Kidney (tissue), 14 donors: ENCODE measurements around the gene SCN4A. TPM values are rescaled to one million over a fixed set of nuclear protein-coding genes. Genes with fewer than 3 reads are reported as not detected.

ENCODE experiments used
- DNase-seq, 5 donors: peaks; one replicate each; pipeline ENCODE4 v3.0.0-alpha.2; 2013 to 2020
- FAIRE-seq: peaks from 2 replicates; lab custom pipeline; 2012; peaks lifted over from hg19 to GRCh38; lab: Jason Lieb, UNC
- H3K27ac ChIP-seq, 2 donors: one replicate each; pipeline ENCODE4 v1.7.0; 2013; ENCODE audit warnings: low read depth in 2 of 2, low read length in 2 of 2, inconsistent platforms in 1 of 2
- H3K27me3 ChIP-seq: one replicate; pipeline ENCODE4 v1.7.1; 2013; ENCODE audit warnings: low read length, inconsistent platforms; ENCODE audit not compliant: control insufficient read depth, insufficient read depth
- H3K36me3 ChIP-seq, 3 donors: one replicate each; pipeline versions ENCODE4 v1.7.0 to v1.7.1; 2013; ENCODE audit warnings: low read length in 3 of 3, control low read depth in 1 of 3, inconsistent platforms in 1 of 3; ENCODE audit not compliant: insufficient read depth in 3 of 3, control insufficient read depth in 2 of 3
- H3K4me1 ChIP-seq, 3 donors: one replicate each; pipeline versions ENCODE4 v1.7.0 to v1.7.1; 2013; ENCODE audit warnings: low read length in 3 of 3, inconsistent platforms in 1 of 3, low read depth in 1 of 3; ENCODE audit not compliant: control insufficient read depth in 2 of 3, insufficient read depth in 2 of 3
- H3K4me3 ChIP-seq, 3 donors: one replicate each; pipeline versions ENCODE4 v1.7.0 to v1.8.1; 2013; ENCODE audit warnings: low read length in 3 of 3, control low read depth in 1 of 3, inconsistent platforms in 1 of 3
- H3K9ac ChIP-seq, 3 donors: one replicate each; pipeline versions ENCODE4 v1.7.0 to v1.7.1; 2013; ENCODE audit warnings: low read length in 3 of 3, control low read depth in 1 of 3, inconsistent platforms in 1 of 3
- H3K9me3 ChIP-seq, 3 donors: one replicate each; pipeline versions ENCODE4 v1.7.0 to v1.7.1; 2013; ENCODE audit warnings: low read length in 3 of 3, control low read depth in 1 of 3, inconsistent platforms in 1 of 3; ENCODE audit not compliant: control insufficient read depth in 2 of 3, insufficient read depth in 1 of 3
- CTCF ChIP-seq: IDR thresholded peaks from 3 replicates; pipeline ENCODE4 v1.5.1; 2012; ENCODE audit warnings: mild to moderate bottlenecking, moderate library complexity, borderline replicate concordance; ENCODE audit not compliant: insufficient read depth; ENCODE audit errors: extremely low read depth
- intact Hi-C: fragments of 100-400 bp; cut with DNase I; formaldehyde crosslinking; loops from one replicate; pipeline ENCODE4 v1.11.1; 2022
- polyA plus RNA-seq: library from polyadenylated mRNA; stranded (reverse); fragments of 350-450 nt; fragmentation: Illumina TruSeq; extraction: RNeasy Lipid Tissue Mini Kit (QIAGEN cat#74804); gene quantifications from one replicate; pipeline ENCODE4 v1.2.3, GENCODE V29; 2014; ENCODE audit warnings: low read depth, low replicate concordance; ENCODE audit not compliant: insufficient read depth
- total RNA-seq: library from RNA; stranded (reverse); fragmentation: NEBNext Ultra II Directional; extraction: Animal tissue kit (Norgen Biotek cat#: 25700); gene quantifications from one replicate; pipeline ENCODE4 v1.2.1, GENCODE V29; 2021
- donor health status: control.
- donor health status: control.
- donor health status: control.
- donor health status: control.
- donor health status: control.
- donor health status: DM: yes; HTN: yes; CAD: no.
- donor health status: Normal renal cell carcinoma (clear cell type).

Gene SCN4A
- total and polyA plus RNA-seq, 2 donors from 2014 or later: 0.19 to 3.4 TPM

GRCh38 chr17:63942309-63942985, 30.3 kb downstream of the SCN4A start:
- Histone ChIP-seq H3K9me3 (no peaks in the 10 kb centered on the region), H3K27me3 (no peaks in the 10 kb centered on the region), H3K9ac (no peak overlapping the region), H3K4me1 (peaks cover 0 to 7% (median 0%) of the 10 kb centered on the region in 3 donors), H3K4me3 (no peak overlapping the region), H3K36me3 (no peaks in the 10 kb centered on the region), H3K27ac (no peak overlapping the region)
- TF ChIP-seq CTCF: no peak
- no peak for DNase-seq
- FAIRE-seq: no peak
- intact Hi-C loops: no loop called here

GRCh38 chr17:63941751-63942150, 31.0 kb downstream of the SCN4A start:
- H3K4me3 ChIP-seq: no peak overlapping the region
- DNase-seq (no peak), FAIRE-seq (no peak)
- no peak for TF ChIP-seq CTCF
- intact Hi-C loops: no loop called here
- no peak overlapping the region for H3K9ac ChIP-seq
- H3K4me1 ChIP-seq: peaks cover 0 to 7% (median 0%) of the 10 kb centered on the region in 3 donors
- no peaks in the 10 kb centered on the region for H3K9me3 ChIP-seq
- no peaks in the 10 kb centered on the region for H3K27me3 ChIP-seq
- H3K27ac ChIP-seq: no peak overlapping the region
- no peaks in the 10 kb centered on the region for H3K36me3 ChIP-seq

- TF ChIP-seq CTCF: no peak
- no peak overlapping the region for H3K9ac ChIP-seq
- no peak overlapping the region for H3K27ac ChIP-seq
- peaks cover 0 to 3% (median 0%) of the 10 kb centered on the region in 3 donors for H3K4me1 ChIP-seq
- H3K36me3 ChIP-seq: no peaks in the 10 kb centered on the region
- no peak overlapping the region for H3K4me3 ChIP-seq
- DNase-seq (no peak), FAIRE-seq (no peak)
- H3K9me3 ChIP-seq: no peaks in the 10 kb centered on the region
- no peaks in the 10 kb centered on the region for H3K27me3 ChIP-seq
- intact Hi-C loops: no loop called here
These were observed 31.6 kb downstream of the SCN4A start for GRCh38 chr17:63941162-63941561.

- no peak for TF ChIP-seq CTCF
- Histone ChIP-seq H3K36me3 (no peaks in the 10 kb centered on the region), H3K9me3 (no peaks in the 10 kb centered on the region), H3K27ac (no peak overlapping the region), H3K9ac (no peak overlapping the region), H3K4me1 (no peaks in the 10 kb centered on the region), H3K4me3 (no peak overlapping the region), H3K27me3 (no peaks in the 10 kb centered on the region)
- intact Hi-C loops: no loop called here
- peak in 2 of 5 donors; percentile 31 to 67 for DNase-seq
- FAIRE-seq: no peak
These were observed 32.1 kb downstream of the SCN4A start for GRCh38 chr17:63940584-63940983.
